H9 (cell line): ENCODE measurements around the gene PTGER3. TPM values are rescaled to one million over a fixed set of nuclear protein-coding genes. Genes with fewer than 3 reads are reported as not detected.

ENCODE experiments used
- DNase-seq: peaks from one replicate; pipeline ENCODE4 v3.0.0-alpha.2; 2017
- H2AFZ ChIP-seq: one replicate; pipeline ENCODE4 v1.6.1; 2013; ENCODE audit warnings: mild to moderate bottlenecking, low read length, control low read depth, moderate library complexity
- H2AK5ac ChIP-seq: 2 replicates; pipeline ENCODE4 v1.6.1; 2013; ENCODE audit warnings: low read length, control low read depth, mixed read lengths; ENCODE audit not compliant: insufficient read length
- H2BK120ac ChIP-seq: one replicate; pipeline ENCODE4 v1.6.1; 2013; ENCODE audit warnings: low read depth, mild to moderate bottlenecking, low read length, control low read depth, inconsistent platforms; ENCODE audit not compliant: poor library complexity, severe bottlenecking
- H2BK12ac ChIP-seq: 2 replicates; pipeline ENCODE4 v1.6.1; 2013; ENCODE audit warnings: low read length, control low read depth, mixed read lengths, low read depth; ENCODE audit not compliant: insufficient read length
- H2BK15ac ChIP-seq: 2 replicates; pipeline ENCODE4 v1.6.1; 2013; ENCODE audit warnings: low read depth, low read length, control low read depth
- H2BK20ac ChIP-seq: one replicate; pipeline ENCODE4 v1.6.1; 2013; ENCODE audit warnings: low read depth, mild to moderate bottlenecking, low read length, control low read depth, inconsistent platforms; ENCODE audit not compliant: poor library complexity, severe bottlenecking
- H2BK5ac ChIP-seq: 2 replicates; pipeline ENCODE4 v1.6.1; 2013; ENCODE audit warnings: low read length, control low read depth, mixed read lengths; ENCODE audit not compliant: insufficient read length
- H3K14ac ChIP-seq: 2 replicates; pipeline ENCODE4 v1.6.1; 2013; ENCODE audit warnings: low read length, control low read depth; ENCODE audit not compliant: insufficient read depth
- H3K18ac ChIP-seq: 2 replicates; pipeline ENCODE4 v1.6.1; 2013; ENCODE audit warnings: low read depth, mild to moderate bottlenecking, mixed read lengths, low read length, control low read depth; ENCODE audit not compliant: insufficient read length
- H3K23ac ChIP-seq: 2 replicates; pipeline ENCODE4 v1.6.1; 2013; ENCODE audit warnings: low read length, control low read depth, mixed read lengths, low read depth; ENCODE audit not compliant: insufficient read length
- H3K23me2 ChIP-seq: 2 replicates; pipeline ENCODE4 v1.6.1; 2013; ENCODE audit warnings: low read depth, mild to moderate bottlenecking, mixed read lengths, low read length, control low read depth; ENCODE audit not compliant: insufficient read length, poor library complexity, severe bottlenecking
- H3K27ac ChIP-seq: 2 replicates; pipeline ENCODE4 v1.5.1; 2013; ENCODE audit warnings: low read length, control low read depth, mixed read lengths, low read depth; ENCODE audit not compliant: insufficient read length
- H3K27me3 ChIP-seq: 2 replicates; pipeline ENCODE4 v1.6.1; 2013; ENCODE audit warnings: low read length, control low read depth, inconsistent platforms; ENCODE audit not compliant: insufficient read depth
- H3K4ac ChIP-seq: 2 replicates; pipeline ENCODE4 v1.6.1; 2013; ENCODE audit warnings: low read depth, mild to moderate bottlenecking, control low read depth, inconsistent platforms, low read length, moderate library complexity
- H3K4me1 ChIP-seq: 2 replicates; pipeline ENCODE4 v1.6.1; 2013; ENCODE audit warnings: low read length, control low read depth, inconsistent platforms; ENCODE audit not compliant: insufficient read depth
- H3K4me2 ChIP-seq: 2 replicates; pipeline ENCODE4 v1.6.1; 2013; ENCODE audit warnings: low read length, control low read depth, mixed read lengths; ENCODE audit not compliant: insufficient read length, insufficient read depth
- H3K56ac ChIP-seq: 2 replicates; pipeline ENCODE4 v1.6.1; 2013; ENCODE audit warnings: low read depth, mild to moderate bottlenecking, mixed read lengths, low read length, control low read depth; ENCODE audit not compliant: insufficient read length
- H3K79me1 ChIP-seq: 2 replicates; pipeline ENCODE4 v1.6.1; 2013; ENCODE audit warnings: low read depth, mild to moderate bottlenecking, moderate library complexity, low read length, control low read depth, inconsistent platforms; ENCODE audit not compliant: insufficient read depth, poor library complexity, severe bottlenecking
- H3K79me2 ChIP-seq: 2 replicates; pipeline ENCODE4 v1.6.1; 2013; ENCODE audit warnings: low read length, control low read depth, inconsistent platforms; ENCODE audit not compliant: insufficient read depth
- H3K9ac ChIP-seq: 2 replicates; pipeline ENCODE4 v1.6.1; 2013; ENCODE audit warnings: low read length, control low read depth, mixed read lengths; ENCODE audit not compliant: insufficient read length; ENCODE audit errors: extremely low read depth
- H3K9me3 ChIP-seq: one replicate; pipeline ENCODE4 v1.6.1; 2013; ENCODE audit warnings: low read depth, low read length, inconsistent platforms; ENCODE audit not compliant: control insufficient read depth
- H3T11ph ChIP-seq: one replicate; pipeline ENCODE4 v1.6.1; 2013; ENCODE audit warnings: mild to moderate bottlenecking, low read length, control low read depth, inconsistent platforms
- H4K20me1 ChIP-seq: one replicate; pipeline ENCODE4 v1.6.1; 2013; ENCODE audit not compliant: control insufficient read depth, insufficient read length, insufficient read depth
- H4K5ac ChIP-seq: 2 replicates; pipeline ENCODE4 v1.6.1; 2013; ENCODE audit warnings: low read depth, mild to moderate bottlenecking, mixed read lengths, low read length, control low read depth; ENCODE audit not compliant: insufficient read length
- H4K8ac ChIP-seq: replicated peaks from 2 replicates; pipeline ENCODE4 v1.6.1; 2013; ENCODE audit warnings: low read length, control low read depth, mixed read lengths, low read depth; ENCODE audit not compliant: insufficient read length
- H4K91ac ChIP-seq: 2 replicates; pipeline ENCODE4 v1.6.1; 2013; ENCODE audit warnings: low read depth, mild to moderate bottlenecking, moderate library complexity, mixed read lengths, low read length, control low read depth; ENCODE audit not compliant: insufficient read length
- H3K27ac Mint-ChIP-seq, 3 experiments: 2 replicates in 2 of 3; 3 replicates in 1 of 3; pipeline ENCODE4 v1.8.0; 2020 to 2021; ENCODE audit warnings: mixed read lengths in 3 of 3, mild to moderate bottlenecking in 1 of 3, moderate library complexity in 1 of 3
- H3K27me3 Mint-ChIP-seq: 2 replicates; pipeline ENCODE4 v1.8.0; 2021; ENCODE audit warnings: low read depth, mild to moderate bottlenecking, moderate library complexity, mixed read lengths
- H3K36me3 Mint-ChIP-seq, 3 experiments: 2 replicates in 2 of 3; 3 replicates in 1 of 3; pipeline ENCODE4 v1.8.0; 2020 to 2021; ENCODE audit warnings: low read depth in 3 of 3, mixed read lengths in 3 of 3; ENCODE audit not compliant: insufficient read depth in 1 of 3
- H3K4me1 Mint-ChIP-seq, 2 experiments: 2 replicates each; pipeline ENCODE4 v1.8.0; 2020; ENCODE audit warnings: mixed read lengths in 2 of 2
- H3K4me3 Mint-ChIP-seq, 2 experiments: 2 replicates in 1 of 2; 3 replicates in 1 of 2; pipeline ENCODE4 v1.8.0; 2020 to 2021; ENCODE audit warnings: mild to moderate bottlenecking in 2 of 2, mixed read lengths in 2 of 2, moderate library complexity in 1 of 2
- H3K9me3 Mint-ChIP-seq, 2 experiments: 2 replicates in 1 of 2; 3 replicates in 1 of 2; pipeline ENCODE4 v1.8.0; 2020; ENCODE audit warnings: mild to moderate bottlenecking in 2 of 2, mixed read lengths in 2 of 2, moderate library complexity in 1 of 2
- WGBS: extraction: QIAGEN DNeasy Blood & Tissue Kit; methylation state at CpG from one replicate; pipeline ENCODE4 v1.1.7; 2013; ENCODE audit warnings: missing lambda C conversion rate, low lambda C conversion rate, mixed read lengths; ENCODE audit not compliant: insufficient read length; ENCODE audit errors: extremely low coverage; 5-methylcytosine and 5-hydroxymethylcytosine counted together
- total RNA-seq: library from RNA; stranded (reverse); gene quantifications from 2 replicates; pipeline ENCODE4 v1.2.1, GENCODE V29; 2021
- TF ChIP-seq, protein P1 (sequence below): fragments of 200-600 bp; sonication (generic); conservative IDR thresholded peaks from 3 replicates; pipeline ENCODE4 v1.8.0; 2021; ENCODE audit warnings: antibody characterized with exemption, mild to moderate bottlenecking

PTGER3 gene
- total RNA-seq, 1 experiment from 2014 or later, result 0.26 TPM

GRCh38 chr1:70948396-70949017, 99.1 kb downstream of the PTGER3 start:
- H3K4me3 Mint-ChIP-seq, result no peak overlapping the region
- H3K27ac Mint-ChIP-seq, result no peak overlapping the region
- Histone ChIP-seq H4K5ac (no peak overlapping the region), H4K91ac (no peak overlapping the region), H3K18ac (no peak overlapping the region), H2BK5ac (no peak overlapping the region), H3K27ac (no peak overlapping the region), H4K20me1 (no peaks in the 10 kb centered on the region), H3T11ph (no peak overlapping the region), H3K4me1 (no peaks in the 10 kb centered on the region), H2AK5ac (no peak overlapping the region), H3K9me3 (no peaks in the 10 kb centered on the region), H2BK120ac (no peak overlapping the region), H3K9ac (no peak overlapping the region), H3K4me2 (no peak overlapping the region), H3K23me2 (no peaks in the 10 kb centered on the region), H2BK12ac (no peak overlapping the region), H2BK15ac (no peak overlapping the region), H4K8ac (no peak overlapping the region), H3K56ac (no peak overlapping the region), H2BK20ac (no peak overlapping the region), H3K79me2 (no peaks in the 10 kb centered on the region), H3K14ac (no peak overlapping the region), H3K4ac (no peak overlapping the region), H3K23ac (no peak overlapping the region), H3K27me3 (no peaks in the 10 kb centered on the region), H2AFZ (no peak overlapping the region), H3K79me1 (no peaks in the 10 kb centered on the region)
- H3K36me3 Mint-ChIP-seq, result no peaks in the 10 kb centered on the region
- TF ChIP-seq, protein P1, sequence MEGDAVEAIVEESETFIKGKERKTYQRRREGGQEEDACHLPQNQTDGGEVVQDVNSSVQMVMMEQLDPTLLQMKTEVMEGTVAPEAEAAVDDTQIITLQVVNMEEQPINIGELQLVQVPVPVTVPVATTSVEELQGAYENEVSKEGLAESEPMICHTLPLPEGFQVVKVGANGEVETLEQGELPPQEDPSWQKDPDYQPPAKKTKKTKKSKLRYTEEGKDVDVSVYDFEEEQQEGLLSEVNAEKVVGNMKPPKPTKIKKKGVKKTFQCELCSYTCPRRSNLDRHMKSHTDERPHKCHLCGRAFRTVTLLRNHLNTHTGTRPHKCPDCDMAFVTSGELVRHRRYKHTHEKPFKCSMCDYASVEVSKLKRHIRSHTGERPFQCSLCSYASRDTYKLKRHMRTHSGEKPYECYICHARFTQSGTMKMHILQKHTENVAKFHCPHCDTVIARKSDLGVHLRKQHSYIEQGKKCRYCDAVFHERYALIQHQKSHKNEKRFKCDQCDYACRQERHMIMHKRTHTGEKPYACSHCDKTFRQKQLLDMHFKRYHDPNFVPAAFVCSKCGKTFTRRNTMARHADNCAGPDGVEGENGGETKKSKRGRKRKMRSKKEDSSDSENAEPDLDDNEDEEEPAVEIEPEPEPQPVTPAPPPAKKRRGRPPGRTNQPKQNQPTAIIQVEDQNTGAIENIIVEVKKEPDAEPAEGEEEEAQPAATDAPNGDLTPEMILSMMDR, result no peak
- peaks cover 3% of the 10 kb centered on the region; the same call in 1 of the 2 replicates for H3K27me3 Mint-ChIP-seq
- no peaks in the 10 kb centered on the region for H3K4me1 Mint-ChIP-seq
- no peaks in the 10 kb centered on the region for H3K9me3 Mint-ChIP-seq
- WGBS, result no CpG with 5 or more reads among the region's 5 CpGs
- no peak for DNase-seq
